HG03469 (cell line): ENCODE results near the gene WNT10A.

Experiments used
- ATAC-seq: cut with Tn5 transposase; IDR thresholded peaks from one replicate; pipeline ENCODE4 v1.9.1; 2021; ENCODE audit warnings: mild to moderate bottlenecking, moderate library complexity, moderate number of reproducible peaks; ENCODE audit not compliant: unreplicated experiment

Gene WNT10A

DNA sequence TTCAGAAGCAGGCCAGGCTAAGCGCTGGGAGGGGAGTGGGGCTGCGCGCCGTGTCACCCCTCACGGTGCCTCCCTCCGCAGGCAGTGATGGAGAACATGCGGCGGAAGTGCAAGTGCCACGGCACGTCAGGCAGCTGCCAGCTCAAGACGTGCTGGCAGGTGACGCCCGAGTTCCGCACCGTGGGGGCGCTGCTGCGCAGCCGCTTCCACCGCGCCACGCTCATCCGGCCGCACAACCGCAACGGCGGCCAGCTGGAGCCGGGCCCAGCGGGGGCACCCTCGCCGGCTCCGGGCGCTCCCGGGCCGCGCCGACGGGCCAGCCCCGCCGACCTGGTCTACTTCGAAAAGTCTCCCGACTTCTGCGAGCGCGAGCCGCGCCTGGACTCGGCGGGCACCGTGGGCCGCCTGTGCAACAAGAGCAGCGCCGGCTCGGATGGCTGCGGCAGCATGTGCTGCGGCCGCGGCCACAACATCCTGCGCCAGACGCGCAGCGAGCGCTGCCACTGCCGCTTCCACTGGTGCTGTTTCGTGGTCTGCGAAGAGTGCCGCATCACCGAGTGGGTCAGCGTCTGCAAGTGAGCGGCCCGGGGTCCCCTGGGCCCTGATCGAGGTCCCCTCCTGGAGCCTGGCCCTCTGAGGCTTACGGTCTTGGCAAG lies 12.2 kb downstream of the WNT10A start:
- peak; percentile 47 for ATAC-seq

DNA sequence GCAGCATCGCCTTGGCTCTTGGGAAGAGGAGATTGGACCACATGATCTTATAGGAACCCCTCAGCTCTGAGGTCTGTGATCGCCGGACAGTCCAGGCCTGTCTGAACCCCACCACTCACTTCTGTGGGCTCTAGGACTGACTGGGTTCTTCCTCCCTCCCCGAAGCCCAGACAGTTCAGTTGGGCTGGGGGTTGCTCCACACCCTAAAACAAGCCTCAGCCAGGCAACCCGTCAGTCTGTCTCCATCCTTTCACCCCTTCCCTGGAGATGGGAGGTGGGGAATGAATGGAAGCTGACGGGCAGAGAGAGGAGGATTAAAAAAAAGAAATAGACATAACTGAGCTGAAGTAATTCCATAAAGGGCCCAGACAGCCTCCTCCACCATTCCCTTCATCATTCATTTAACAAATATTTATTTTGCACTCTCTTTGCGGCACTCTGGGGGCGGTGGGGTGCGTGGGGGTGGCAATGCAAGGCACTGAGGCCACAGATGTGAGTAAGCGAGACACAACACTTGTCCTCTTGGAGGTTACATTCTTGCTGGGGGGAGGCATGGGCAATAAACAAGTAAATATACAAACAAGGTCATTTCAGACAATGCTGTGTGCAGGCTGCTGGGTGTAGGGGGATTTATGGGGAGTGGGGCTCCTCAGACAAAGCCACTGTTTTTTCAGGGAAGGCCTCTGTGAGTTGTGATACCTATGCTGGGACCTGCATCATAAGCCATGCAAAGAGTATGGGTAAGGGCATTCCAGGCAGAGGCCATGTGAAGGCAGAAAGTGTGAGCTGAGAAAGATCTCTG lies 12.9 kb downstream of the WNT10A start:
- ATAC-seq: no peak

DNA sequence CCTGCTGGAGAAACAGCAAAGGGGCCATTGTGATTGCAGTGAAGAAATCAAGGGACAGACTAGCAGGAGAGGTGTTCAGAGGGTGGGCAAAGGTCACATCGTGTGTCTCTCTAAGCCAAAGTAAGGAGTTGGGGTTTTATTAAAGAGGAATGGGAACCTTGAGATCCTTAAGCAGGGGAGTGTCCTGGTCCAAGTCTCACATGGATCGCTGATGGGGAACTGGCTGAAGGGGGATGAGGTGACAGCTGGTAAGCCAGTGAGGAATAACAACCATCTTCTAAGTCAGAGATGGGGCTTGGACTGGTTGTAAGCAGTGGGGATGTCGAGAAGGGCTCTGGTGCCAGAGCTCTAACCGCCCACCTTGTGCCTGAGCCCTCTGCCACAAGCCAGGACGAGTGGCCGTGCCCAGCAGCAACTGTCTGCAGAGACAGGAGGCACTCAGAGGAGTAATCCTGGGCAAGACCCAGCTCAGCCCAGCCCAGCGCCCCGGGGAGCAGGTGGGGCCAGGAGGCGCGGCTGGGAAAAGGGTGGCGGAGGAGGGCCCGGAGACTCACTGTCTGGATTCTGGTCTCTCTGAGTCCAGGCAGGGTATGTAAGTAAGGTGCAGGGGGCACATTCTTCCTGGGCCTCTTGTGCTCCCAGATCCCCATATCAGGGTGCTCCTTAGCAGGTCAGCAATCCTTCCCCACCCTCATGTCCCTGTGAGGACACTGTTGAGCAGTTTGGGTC lies 13.7 kb downstream of the WNT10A start:
- no peak for ATAC-seq

DNA sequence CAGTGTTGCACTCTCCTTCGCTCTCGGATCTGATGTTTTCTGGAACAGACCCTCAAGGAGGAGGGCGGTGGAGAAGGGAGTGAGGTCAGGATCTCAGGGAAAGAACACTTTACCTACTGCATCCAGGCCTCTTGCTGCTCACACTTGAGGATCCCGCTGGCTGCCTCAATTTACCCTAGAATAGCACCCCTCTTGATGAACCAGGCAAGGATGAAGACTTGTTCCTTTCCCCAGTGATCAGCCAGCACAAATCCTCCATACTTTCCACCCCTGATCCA lies 14.2 kb downstream of the WNT10A start:
- ATAC-seq: no peak

DNA sequence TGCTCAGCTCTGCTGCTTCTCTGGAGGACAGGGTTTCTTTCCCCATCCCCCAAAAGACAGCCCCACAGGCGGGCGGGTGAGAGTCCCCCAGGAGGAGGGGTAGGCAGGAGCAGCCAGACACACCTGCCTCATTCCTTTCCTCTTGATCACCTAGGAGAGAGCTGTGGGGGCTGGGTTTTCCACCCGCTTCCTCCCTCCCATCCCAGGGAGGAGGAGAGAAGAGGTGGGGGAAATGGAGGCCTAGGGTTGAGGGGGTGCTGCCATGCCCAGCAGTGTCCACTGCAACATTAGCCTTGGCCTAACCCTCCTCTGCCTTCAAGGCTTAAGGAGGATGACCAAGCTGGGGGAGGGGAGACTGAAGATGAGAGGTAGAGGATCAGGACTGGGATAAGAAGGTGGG lies 14.7 kb downstream of the WNT10A start:
- no peak for ATAC-seq

DNA sequence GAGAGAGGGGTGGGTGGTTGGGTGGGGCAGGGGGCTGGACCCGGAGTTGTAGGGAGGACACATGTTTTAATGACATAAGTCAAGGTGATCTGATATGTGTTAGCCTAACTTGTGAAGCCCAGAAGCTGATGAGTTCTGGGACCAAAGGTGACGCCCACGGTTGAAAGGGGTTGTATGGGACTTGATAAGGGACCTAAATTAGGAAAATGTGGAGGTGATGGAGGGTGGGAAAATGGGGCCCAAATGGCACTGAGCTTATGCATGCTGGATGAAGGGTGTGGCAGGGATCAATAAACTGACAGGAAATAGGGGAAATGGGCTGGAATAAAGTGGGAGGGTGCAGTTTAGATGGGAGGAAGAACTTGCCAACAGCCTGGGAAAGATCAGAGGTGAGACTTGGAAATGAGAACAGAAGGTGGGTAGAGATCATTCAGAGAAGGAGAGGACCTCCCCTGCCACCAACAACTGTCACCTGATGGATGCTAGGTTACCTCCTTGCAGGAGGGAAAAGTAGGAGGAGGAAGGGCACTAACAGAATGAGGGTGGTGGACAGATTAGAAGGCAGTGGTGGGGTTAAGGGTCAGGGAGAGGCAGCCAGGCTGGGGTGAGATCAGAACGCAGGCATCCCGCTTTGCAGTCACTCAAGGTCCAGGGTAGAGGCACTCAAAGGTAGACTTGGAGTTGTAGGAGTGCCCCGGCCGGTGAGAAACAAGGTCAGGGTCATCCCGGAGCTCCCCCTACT lies 15.3 kb downstream of the WNT10A start:
- ATAC-seq: no peak

DNA sequence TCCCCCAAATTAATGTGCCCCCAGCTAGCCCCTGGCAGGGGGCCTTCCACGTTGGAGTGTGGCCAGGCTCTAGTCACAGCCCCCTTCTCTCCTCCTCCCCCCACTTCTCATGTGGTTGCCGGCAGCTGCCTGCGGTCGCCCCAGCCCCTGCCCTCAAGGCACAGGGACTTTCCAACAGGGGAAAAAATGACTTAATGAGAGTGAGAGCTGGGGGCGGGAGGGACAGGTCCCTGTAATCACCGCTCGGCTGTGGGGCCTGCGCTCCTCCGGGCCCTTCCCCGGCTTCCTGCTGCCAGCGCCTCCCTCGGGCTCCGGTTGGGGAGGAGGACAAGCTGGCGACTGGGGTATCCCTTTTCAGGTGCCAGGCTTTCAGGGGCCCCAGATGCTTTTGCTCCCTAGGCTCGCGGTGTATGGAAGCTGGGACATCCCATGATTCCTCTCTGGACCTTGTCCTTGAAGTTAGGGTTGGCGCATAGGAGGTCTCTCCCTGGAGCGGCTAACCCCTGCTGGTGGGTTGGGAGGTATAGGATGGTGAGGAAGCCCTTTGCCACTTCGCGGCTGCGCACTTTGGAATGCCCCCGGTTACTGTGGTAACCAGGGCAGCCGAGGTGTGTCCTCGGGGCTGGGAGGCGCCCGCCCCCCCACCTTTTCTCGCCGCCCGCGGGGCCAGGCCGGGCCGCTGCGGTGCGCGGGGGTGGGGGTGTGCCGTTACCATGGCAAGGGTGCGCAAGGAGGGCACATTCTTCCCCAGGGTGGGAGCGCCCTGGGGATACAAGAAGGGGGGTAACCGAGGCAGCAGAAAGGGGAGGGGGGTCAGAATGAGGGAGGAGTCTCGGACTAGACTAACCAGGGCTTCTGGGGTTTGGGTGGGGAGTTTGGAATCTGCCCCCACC lies 16.1 kb downstream of the WNT10A start:
- ATAC-seq: peak; percentile 27

DNA sequence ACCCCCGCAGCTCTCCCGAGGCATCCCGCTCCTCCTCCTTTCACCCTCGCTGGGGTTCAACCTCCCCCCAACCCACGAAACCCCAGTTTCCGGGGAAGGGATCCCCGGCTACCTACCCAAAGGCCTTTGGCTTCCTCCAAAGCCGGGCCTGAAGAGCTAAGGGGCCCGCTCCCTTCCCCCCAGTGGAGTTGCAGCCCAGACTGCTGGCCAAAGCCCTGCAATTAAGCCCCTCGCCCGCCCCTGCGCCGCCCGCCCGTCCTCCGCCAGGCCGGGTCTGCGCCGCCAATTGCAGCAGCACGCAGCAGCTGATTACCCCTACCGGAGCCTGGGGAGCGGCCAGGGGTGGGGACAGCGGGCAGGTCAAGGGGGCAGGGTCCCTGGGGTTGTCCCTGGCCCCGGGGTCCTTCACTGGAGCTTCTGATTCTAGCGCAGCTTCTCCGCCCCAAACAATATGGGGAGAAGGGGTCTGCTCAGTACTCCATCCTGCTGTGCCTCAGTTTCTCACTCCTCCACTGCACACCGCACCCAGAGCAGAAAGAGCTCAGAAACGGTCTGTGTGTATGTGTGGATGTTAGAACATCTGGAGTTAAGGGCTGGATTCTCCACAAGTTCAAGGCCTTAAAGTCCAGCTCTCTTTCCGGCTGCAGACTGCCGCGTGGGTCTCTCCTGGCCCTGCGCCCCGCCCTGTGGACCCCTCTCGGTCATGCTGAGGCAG lies 16.9 kb downstream of the WNT10A start:
- no peak for ATAC-seq

DNA sequence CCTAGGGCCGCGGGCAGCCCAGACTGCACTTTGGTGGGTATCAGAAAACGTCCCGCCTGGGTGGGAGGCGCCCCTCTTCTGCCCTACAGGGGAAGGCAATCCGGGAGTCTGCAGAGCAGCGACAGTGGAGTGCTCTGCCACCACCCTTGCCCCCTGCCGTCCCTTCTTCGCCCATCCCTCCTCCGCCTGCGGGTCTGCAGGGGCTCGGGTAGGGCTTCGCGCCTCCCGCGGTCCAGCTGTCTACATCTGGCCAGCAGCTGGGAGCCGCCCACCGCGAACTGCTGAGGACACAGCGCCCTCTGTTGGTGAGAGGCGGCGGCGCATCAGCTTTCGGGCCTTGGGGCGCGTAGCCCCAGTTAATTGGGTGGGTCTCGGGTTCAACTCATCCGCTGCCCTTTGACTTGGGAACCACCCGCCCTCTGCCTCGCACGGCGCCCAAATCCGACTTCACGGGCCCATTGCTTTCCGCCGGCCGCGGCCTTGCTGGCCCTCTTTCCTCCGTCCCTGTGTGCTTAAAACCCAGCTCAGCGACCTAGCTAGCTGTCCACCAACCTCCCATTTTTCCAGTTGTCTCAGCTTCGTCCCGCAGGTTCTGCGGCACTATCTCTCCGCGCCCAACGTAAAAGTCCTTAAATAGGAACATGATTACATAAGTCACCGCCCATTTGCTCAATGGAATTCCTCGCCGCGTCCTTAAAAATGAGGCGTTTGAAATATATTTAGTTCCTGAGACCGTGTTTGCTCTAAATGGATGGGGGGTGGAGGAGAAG lies 17.6 kb downstream of the WNT10A start:
- peak; percentile 31 for ATAC-seq

DNA sequence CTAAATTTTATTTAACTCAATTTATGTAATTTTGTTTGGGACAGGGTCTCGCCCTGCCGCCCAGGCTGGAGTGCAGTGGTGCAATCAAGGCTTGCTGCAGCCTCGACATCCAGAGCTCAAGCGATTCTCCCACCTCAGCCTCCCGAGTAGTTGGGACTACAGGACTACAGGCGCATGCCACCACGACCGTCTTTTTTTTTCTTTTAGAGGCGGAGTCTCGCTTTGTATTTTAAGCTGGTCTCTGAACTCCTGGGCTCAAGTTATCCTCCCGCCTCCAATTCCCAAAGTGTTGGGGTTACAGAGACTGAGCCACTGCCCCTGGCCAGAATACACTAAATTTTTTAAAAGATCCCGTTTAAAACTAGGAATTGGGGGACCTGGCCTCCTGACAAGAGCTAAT lies 18.5 kb downstream of the WNT10A start:
- ATAC-seq: no peak

DNA sequence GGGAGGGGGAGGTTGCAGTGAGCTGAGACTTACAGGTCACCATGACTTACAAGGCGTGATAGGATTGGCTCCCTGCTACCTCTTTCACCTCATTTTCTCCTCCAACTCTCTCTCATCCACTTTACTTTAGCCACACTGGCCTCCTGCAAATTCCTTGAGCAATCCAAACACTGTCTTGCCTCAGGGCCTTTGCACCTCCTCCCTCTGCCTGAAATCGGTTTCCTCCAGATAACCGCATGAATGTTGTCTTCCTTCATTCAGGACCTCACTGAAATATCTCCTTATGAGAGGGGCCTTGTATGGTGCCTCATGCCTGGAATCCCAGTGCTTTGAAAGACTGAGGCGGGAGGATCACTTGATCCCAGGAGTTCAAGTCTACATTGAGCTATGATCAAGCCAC lies 21.8 kb downstream of the WNT10A start:
- ATAC-seq: no peak

DNA sequence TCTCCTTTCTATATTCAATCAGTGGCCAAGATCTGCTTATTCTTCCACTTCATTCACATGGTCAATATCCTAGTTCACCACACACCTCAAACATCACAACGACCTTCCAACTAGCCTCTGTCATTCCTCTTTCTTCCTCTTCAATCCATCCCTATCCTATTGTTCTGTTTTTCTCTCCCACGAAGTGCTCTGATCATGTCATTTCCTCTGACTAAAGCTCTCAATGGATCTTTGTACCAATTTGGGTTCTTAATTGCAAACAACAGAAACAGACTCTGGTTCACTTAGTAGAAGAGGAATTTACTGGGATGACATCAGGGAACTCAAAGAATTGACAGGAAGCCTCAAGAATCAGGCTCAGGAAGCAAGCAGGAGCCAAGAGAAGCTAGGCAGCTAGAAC lies 23.5 kb downstream of the WNT10A start:
- no peak for ATAC-seq

DNA sequence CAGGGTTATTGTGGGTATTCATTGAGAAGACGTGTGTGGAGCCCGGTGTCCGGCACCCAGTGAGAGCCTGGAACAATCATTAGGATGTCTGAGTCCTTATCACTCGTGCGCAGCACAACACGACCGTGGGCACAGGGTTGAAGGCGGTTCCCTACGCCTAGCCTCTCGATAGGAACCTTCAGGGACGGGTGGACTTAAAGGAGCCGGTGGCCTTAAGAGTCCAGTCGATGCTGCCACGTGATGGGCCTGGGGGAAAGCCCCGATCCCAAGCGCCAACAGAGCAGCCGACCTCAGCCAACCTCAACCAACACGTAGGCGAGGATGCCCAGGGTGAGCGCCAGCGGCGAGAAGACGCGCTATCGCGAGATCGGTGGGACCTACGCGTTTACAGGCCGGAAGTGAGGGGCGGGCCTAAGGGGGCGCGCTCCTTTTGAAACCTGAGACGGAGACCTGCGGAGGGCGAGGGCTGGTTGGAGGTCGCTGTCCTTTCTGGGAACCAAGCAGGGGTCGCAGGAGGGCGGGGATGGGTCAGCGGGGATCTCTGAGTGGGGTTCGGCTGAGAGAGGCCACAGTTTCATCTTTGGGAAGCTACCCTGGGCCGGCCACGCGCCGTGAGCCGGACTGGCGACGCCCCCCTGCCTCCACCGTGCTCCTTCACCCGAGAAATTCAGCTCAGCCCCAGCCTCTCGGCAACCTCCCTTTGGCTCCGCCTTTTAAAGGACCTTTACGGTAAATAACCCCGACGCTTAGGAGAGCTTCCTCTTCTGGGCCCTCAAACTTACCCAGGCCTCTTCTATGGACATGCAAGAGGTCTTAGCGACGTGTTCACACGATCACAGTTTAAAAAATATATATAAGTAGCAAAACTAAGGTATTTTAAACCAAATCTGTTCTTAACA lies 28.3 kb downstream of the WNT10A start:
- ATAC-seq: peak; percentile 91

DNA sequence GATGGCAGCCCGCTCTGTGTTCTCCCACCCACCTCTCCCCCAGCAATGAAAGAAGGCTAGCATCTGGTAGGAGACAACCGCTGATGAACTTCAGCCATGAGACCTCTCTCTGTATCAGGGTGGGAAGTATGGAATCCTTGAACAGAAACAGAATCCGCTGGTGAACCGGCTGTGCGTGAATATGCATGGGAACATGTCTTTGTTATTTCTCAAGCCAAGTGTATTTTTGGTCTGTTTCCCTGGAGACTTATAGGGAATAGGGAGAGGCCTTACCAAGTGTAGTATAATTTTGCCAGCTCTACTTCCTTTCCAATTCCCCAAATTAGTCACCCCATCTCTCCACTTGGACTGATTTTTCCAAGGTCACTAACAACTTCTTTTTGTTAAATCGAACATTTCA lies 30.1 kb downstream of the WNT10A start:
- ATAC-seq: no peak

DNA sequence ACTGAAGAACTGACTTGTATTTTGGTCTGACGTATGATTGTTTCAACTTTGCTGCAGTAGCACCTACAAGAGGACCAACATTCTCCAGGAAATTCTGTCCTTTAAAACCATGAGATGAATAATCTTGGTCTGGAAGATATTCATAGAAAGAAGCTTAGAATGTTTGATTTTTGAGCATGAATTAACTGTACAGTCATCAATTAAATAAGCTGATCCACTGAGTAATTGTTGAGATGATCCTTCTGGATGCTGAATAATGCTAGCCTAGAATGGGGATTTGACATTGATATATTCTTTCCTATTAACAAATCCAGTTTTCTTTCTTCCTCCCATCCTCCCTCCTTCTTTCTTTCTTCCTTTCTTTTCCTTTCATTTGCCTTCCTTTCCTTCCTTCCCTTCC lies 39.9 kb downstream of the WNT10A start:
- ATAC-seq: no peak

DNA sequence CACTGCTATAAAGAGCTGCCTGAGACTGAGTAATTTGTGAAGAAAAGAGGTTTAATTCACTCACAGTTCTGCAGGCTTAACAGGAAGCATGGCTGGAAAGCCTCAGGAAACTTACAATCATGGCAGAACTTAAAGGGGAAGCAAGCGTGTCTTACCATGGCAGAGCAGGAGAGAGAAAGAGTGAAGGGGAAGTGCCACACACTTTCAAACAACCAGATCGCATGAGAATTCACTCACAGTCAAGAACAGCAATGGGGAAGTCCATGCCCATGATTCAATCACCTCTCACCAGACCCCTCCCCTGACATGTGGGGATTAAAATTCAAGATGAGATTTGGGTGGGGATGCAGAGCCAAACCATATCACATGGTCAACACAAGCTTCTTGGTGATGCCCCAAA lies 44.1 kb downstream of the WNT10A start:
- ATAC-seq: no peak

DNA sequence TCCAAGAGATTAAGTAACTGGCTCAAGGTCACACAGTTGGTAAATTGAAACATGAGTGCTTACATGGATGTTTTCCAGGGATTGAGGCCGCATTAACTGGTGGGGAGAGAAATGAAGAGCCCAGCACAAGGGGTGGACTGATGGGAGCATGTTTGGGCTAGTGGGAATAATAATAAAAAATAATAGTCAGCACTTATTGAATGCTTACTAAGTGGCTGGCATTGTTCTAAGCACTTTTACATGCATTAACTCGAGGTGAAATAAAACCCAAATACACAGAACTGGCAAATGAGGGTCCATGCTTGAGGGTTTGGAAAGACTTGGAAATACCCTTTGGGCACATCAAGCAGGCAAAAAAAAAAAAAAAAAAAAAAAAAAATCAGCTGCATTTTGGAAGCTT lies 44.8 kb downstream of the WNT10A start:
- ATAC-seq: no peak

DNA sequence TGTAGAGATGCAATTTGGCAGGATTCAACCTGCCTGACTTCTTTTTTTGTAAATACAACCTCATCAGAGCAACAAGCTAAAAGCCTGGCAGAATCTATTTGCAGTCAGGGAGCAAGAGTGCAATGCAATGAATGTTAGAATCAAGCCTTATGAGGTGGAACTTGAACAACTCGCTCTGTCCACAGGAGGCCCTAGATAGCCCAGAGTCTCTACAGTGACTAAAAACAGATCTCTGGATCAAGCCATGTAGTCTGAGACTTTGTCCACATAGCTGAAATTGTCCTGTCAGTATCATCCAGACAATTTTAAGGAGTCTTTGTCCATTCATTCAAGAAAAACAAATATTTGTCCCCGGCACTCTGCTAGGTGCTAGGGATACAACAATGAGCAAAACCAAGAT lies 46.8 kb downstream of the WNT10A start:
- no peak for ATAC-seq
